ENCODE measurements around the gene CLMN. TPM values are rescaled to one million over a fixed set of nuclear protein-coding genes. Genes with fewer than 3 reads are reported as not detected.

The CLMN gene
- total RNA-seq, 1 donor from 2014 or later, result 6.3 TPM

DNA sequence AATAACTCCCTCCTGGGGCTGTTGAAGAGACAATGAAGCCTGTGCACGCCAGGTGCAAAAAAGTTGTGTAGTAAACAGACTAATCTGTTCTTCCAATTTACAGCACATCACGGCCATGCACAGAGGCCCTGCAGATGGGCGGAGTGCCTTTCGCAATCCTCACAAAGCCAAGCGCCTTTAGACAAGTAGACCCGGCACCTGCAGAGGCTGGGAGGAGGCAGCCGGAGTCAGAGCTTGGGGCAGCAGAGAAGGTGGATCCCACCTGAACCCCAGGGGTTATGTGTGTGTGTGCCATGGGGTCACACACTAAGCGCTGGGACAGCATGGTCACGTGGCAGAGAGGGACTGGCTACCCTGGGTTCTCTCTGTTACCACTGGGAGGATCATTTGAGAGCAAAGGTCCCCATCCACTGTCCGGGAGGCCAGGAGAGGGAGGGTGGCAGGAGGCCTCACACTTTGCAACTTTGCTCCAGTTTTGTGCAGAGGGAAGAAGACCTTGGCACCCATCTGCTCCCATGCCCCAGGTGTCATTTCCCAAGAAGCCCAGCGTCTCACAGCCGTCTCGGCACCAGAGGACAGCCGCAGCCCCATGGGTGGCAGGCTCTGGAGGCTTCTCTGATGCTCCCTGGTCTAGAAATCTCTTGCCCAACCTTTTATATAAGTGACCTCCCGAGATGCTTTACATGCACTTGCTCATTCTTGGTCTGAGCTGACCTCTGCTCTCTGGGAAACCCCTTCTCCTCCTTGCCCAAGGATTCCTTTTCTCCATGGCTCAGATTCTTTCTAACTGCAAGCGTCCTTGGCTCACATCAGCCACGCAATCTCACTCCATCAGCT is 82.4 kb downstream of the CLMN start:
- Histone ChIP-seq H3K27ac (no peak overlapping the region), H3K9ac (no peak overlapping the region), H3K27me3 (no peaks in the 10 kb centered on the region), H3K4me1 (peaks cover 14% of the 10 kb centered on the region), H3K4me2 (no peak overlapping the region), H3K9me3 (ENCODE audit: low read depth) (no peaks in the 10 kb centered on the region), H3K4me3 (no peak overlapping the region), H2AFZ (replicated peaks) (no peak overlapping the region), H3K79me2 (ENCODE audit: low read depth) (no peaks in the 10 kb centered on the region), H3F3A (ENCODE audit: low read depth) (no peaks in the 10 kb centered on the region), H4K20me1 (ENCODE audit: low read depth) (no peaks in the 10 kb centered on the region), H3K36me3 (no peaks in the 10 kb centered on the region)
- H3K27me3 Mint-ChIP-seq (ENCODE audit: insufficient read depth, low read depth), result peaks cover 2% of the 10 kb centered on the region
- peaks cover 22% of the 10 kb centered on the region for H3K4me1 Mint-ChIP-seq
- peak overlapping the region; percentile 31 for H3K27ac Mint-ChIP-seq
- H3K9me3 Mint-ChIP-seq, result no peaks in the 10 kb centered on the region
- H3K4me3 Mint-ChIP-seq, result no peak overlapping the region
- no peak for DNase-seq (ENCODE audit: low spot score)
- no peaks in the 10 kb centered on the region for H3K36me3 Mint-ChIP-seq
- TF ChIP-seq, protein P1, sequence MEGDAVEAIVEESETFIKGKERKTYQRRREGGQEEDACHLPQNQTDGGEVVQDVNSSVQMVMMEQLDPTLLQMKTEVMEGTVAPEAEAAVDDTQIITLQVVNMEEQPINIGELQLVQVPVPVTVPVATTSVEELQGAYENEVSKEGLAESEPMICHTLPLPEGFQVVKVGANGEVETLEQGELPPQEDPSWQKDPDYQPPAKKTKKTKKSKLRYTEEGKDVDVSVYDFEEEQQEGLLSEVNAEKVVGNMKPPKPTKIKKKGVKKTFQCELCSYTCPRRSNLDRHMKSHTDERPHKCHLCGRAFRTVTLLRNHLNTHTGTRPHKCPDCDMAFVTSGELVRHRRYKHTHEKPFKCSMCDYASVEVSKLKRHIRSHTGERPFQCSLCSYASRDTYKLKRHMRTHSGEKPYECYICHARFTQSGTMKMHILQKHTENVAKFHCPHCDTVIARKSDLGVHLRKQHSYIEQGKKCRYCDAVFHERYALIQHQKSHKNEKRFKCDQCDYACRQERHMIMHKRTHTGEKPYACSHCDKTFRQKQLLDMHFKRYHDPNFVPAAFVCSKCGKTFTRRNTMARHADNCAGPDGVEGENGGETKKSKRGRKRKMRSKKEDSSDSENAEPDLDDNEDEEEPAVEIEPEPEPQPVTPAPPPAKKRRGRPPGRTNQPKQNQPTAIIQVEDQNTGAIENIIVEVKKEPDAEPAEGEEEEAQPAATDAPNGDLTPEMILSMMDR (IDR thresholded peaks at IDR 0.05), result no peak
- TF ChIP-seq EZH2phosphoT487 (IDR thresholded peaks at IDR 0.05), result no peak
- TF ChIP-seq EZH2 (IDR thresholded peaks at IDR 0.05), result no peak

DNA sequence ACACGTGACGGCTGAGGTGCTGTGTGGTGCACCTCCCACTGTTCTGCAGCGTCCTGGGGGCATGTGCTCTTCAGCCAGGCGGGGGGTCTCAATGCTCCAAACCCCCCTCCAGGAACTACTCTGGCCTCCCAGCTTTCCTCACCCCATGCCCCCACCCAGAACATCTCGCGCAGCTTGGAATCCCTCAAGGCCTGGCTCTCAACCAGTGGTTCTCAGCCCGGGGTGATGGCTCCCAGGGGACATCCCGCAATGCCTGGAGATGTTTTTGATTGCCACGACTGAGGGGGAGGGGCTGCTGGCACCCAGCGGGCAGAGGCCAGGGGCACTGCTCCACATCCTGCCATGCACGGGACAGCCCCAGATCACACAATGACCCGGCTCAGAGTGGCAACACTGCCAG is 83.5 kb downstream of the CLMN start:
- H3K9me3 Mint-ChIP-seq, result no peaks in the 10 kb centered on the region
- no peak overlapping the region for H3K4me3 Mint-ChIP-seq
- no peaks in the 10 kb centered on the region for H3K36me3 ChIP-seq

DNA sequence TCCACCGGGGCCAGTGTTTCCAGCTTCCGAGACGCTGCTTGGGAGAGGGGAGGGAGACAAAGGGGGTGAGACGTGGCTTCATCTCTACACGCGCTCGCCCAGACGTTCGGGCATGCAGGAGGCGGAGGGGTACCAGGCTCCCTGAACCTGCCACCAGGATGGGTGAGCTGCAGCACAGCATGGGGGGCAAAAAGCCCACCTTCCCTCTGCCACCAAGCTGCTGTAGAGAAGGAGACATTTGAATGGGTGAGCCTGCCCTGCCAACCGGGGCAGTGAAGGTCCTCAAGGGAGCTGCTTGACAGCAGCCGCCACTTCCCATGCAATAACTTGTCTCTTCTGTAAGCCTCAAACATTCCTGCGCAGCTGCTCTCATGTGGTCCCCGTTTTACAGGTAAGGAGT is 83.9 kb downstream of the CLMN start:
- H3K27ac ChIP-seq, result no peak overlapping the region
- no peaks in the 10 kb centered on the region for H4K20me1 ChIP-seq (ENCODE audit: low read depth)
- no peaks in the 10 kb centered on the region for H3F3A ChIP-seq (ENCODE audit: low read depth)
- H3K27me3 ChIP-seq, result no peaks in the 10 kb centered on the region
- H3K4me2 ChIP-seq, result no peak overlapping the region
- no peaks in the 10 kb centered on the region for H3K9me3 ChIP-seq (ENCODE audit: low read depth)
- TF ChIP-seq, protein P1 (IDR thresholded peaks at IDR 0.05), result no peak
- TF ChIP-seq EZH2 (IDR thresholded peaks at IDR 0.05) (no peak), EZH2phosphoT487 (IDR thresholded peaks at IDR 0.05) (no peak)
- no peak overlapping the region for H3K4me3 ChIP-seq
- no peaks in the 10 kb centered on the region for H3K36me3 ChIP-seq
- no peak overlapping the region for H2AFZ ChIP-seq (replicated peaks)
- no peak overlapping the region for H3K9ac ChIP-seq
- peaks cover 14% of the 10 kb centered on the region for H3K4me1 ChIP-seq
- Mint-ChIP-seq H3K4me3 (no peak overlapping the region), H3K9me3 (no peaks in the 10 kb centered on the region), H3K4me1 (peaks cover 19% of the 10 kb centered on the region), H3K36me3 (no peaks in the 10 kb centered on the region), H3K27me3 (ENCODE audit: insufficient read depth, low read depth) (peaks cover 2% of the 10 kb centered on the region), H3K27ac (no peak overlapping the region)
- H3K79me2 ChIP-seq (ENCODE audit: low read depth), result no peaks in the 10 kb centered on the region
- no peak for DNase-seq (ENCODE audit: low spot score)

More for the DNA sequence above, 83.5 kb downstream of the CLMN start:
- Histone ChIP-seq H2AFZ (replicated peaks) (no peak overlapping the region), H4K20me1 (ENCODE audit: low read depth) (no peaks in the 10 kb centered on the region), H3K4me3 (no peak overlapping the region), H3F3A (ENCODE audit: low read depth) (no peaks in the 10 kb centered on the region), H3K79me2 (ENCODE audit: low read depth) (no peaks in the 10 kb centered on the region), H3K27ac (no peak overlapping the region), H3K9me3 (ENCODE audit: low read depth) (no peaks in the 10 kb centered on the region), H3K9ac (no peak overlapping the region), H3K4me2 (no peak overlapping the region), H3K27me3 (no peaks in the 10 kb centered on the region), H3K4me1 (peaks cover 14% of the 10 kb centered on the region)
- Mint-ChIP-seq H3K4me1 (peaks cover 21% of the 10 kb centered on the region), H3K27ac (no peak overlapping the region), H3K27me3 (ENCODE audit: insufficient read depth, low read depth) (peaks cover 2% of the 10 kb centered on the region), H3K36me3 (no peaks in the 10 kb centered on the region)
- TF ChIP-seq, protein P1 (IDR thresholded peaks at IDR 0.05), result no peak
- TF ChIP-seq EZH2 (IDR thresholded peaks at IDR 0.05), result no peak
- TF ChIP-seq EZH2phosphoT487 (IDR thresholded peaks at IDR 0.05), result no peak
- DNase-seq (ENCODE audit: low spot score), result no peak

Data from neural progenitor cell (in vitro differentiated cells).